Measurements from ENCODE around the gene TOMM70.

TOMM70 gene

GRCh38 chr3:100325827-100326226 lies 75.1 kb downstream of the TOMM70 start:
- H3K4me3 ChIP-seq (ENCODE audit: low read length), result no peak overlapping the region
- no peak overlapping the region for H2AFZ ChIP-seq (ENCODE audit: low read length)
- H3F3A ChIP-seq (ENCODE audit: insufficient read depth, low read length), result no peaks in the 10 kb centered on the region

GRCh38 chr3:100324044-100324443 lies 76.8 kb downstream of the TOMM70 start:
- no peaks in the 10 kb centered on the region for H3F3A ChIP-seq (ENCODE audit: insufficient read depth, low read length)
- no peaks in the 10 kb centered on the region for H3K9me3 ChIP-seq (replicated peaks; ENCODE audit: insufficient read depth, low read length)
- no peak overlapping the region for H3K4me3 ChIP-seq (ENCODE audit: low read length)
- TF ChIP-seq CTCF (IDR thresholded peaks at IDR 0.05; ENCODE audit: low read length) (no peak), EZH2 (optimal IDR thresholded peaks at IDR 0.05; ENCODE audit: low read depth, low read length) (no peak), EZH2phosphoT487 (IDR thresholded peaks at IDR 0.05; ENCODE audit: low read length) (no peak)
- H3K27ac ChIP-seq (ENCODE audit: low read length), result no peak overlapping the region
- H2AFZ ChIP-seq (ENCODE audit: low read length), result no peak overlapping the region
- H3K36me3 ChIP-seq (replicated peaks; ENCODE audit: insufficient read depth, low read length), result no peaks in the 10 kb centered on the region
- H3K9me2 ChIP-seq (replicated peaks; ENCODE audit: insufficient read depth, low read length), result no peaks in the 10 kb centered on the region
- no peaks in the 10 kb centered on the region for H4K20me1 ChIP-seq (ENCODE audit: insufficient read depth, low read length)
- no peak for DNase-seq
- H3K79me2 ChIP-seq (ENCODE audit: low read length), result no peaks in the 10 kb centered on the region
- H3K4me2 ChIP-seq (ENCODE audit: low read depth, low read length), result no peak overlapping the region
- no peaks in the 10 kb centered on the region for H3K27me3 ChIP-seq (replicated peaks; ENCODE audit: insufficient read depth, low read length)
- no peak overlapping the region for H3K9ac ChIP-seq (ENCODE audit: low read length)
- H3K4me1 ChIP-seq (ENCODE audit: low read length), result no peaks in the 10 kb centered on the region

More at GRCh38 chr3:100325827-100326226, 75.1 kb downstream of the TOMM70 start:
- no peaks in the 10 kb centered on the region for H4K20me1 ChIP-seq (ENCODE audit: insufficient read depth, low read length)
- H3K27me3 ChIP-seq (replicated peaks; ENCODE audit: insufficient read depth, low read length), result no peaks in the 10 kb centered on the region
- H3K9me3 ChIP-seq (replicated peaks; ENCODE audit: insufficient read depth, low read length), result no peaks in the 10 kb centered on the region
- H3K9ac ChIP-seq (ENCODE audit: low read length), result no peak overlapping the region
- H3K9me2 ChIP-seq (replicated peaks; ENCODE audit: insufficient read depth, low read length), result no peaks in the 10 kb centered on the region
- H3K36me3 ChIP-seq (replicated peaks; ENCODE audit: insufficient read depth, low read length), result no peaks in the 10 kb centered on the region
- H3K4me2 ChIP-seq (ENCODE audit: low read depth, low read length), result no peak overlapping the region
- DNase-seq, result no peak
- no peaks in the 10 kb centered on the region for H3K4me1 ChIP-seq (ENCODE audit: low read length)
- H3K79me2 ChIP-seq (ENCODE audit: low read length), result no peaks in the 10 kb centered on the region
- no peak for TF ChIP-seq CTCF (IDR thresholded peaks at IDR 0.05; ENCODE audit: low read length)
- TF ChIP-seq EZH2phosphoT487 (IDR thresholded peaks at IDR 0.05; ENCODE audit: low read length), result no peak
- TF ChIP-seq EZH2 (optimal IDR thresholded peaks at IDR 0.05; ENCODE audit: low read depth, low read length), result no peak
- no peak overlapping the region for H3K27ac ChIP-seq (ENCODE audit: low read length)

- TF ChIP-seq EZH2 (optimal IDR thresholded peaks at IDR 0.05; ENCODE audit: low read depth, low read length) (no peak), EZH2phosphoT487 (IDR thresholded peaks at IDR 0.05; ENCODE audit: low read length) (no peak), CTCF (IDR thresholded peaks at IDR 0.05; ENCODE audit: low read length) (no peak)
- no peaks in the 10 kb centered on the region for H3K27me3 ChIP-seq (replicated peaks; ENCODE audit: insufficient read depth, low read length)
- H3K4me3 ChIP-seq (ENCODE audit: low read length), result no peak overlapping the region
- peaks cover 7% of the 10 kb centered on the region; the same call in 1 of the 2 replicates for H3K4me1 ChIP-seq (ENCODE audit: low read length)
- no peaks in the 10 kb centered on the region for H3K9me3 ChIP-seq (replicated peaks; ENCODE audit: insufficient read depth, low read length)
- H3F3A ChIP-seq (ENCODE audit: insufficient read depth, low read length), result no peaks in the 10 kb centered on the region
- H4K20me1 ChIP-seq (ENCODE audit: insufficient read depth, low read length), result no peaks in the 10 kb centered on the region
- no peaks in the 10 kb centered on the region for H3K79me2 ChIP-seq (ENCODE audit: low read length)
- H3K36me3 ChIP-seq (replicated peaks; ENCODE audit: insufficient read depth, low read length), result no peaks in the 10 kb centered on the region
- DNase-seq, result no peak
- H3K4me2 ChIP-seq (ENCODE audit: low read depth, low read length), result no peak overlapping the region
- H2AFZ ChIP-seq (ENCODE audit: low read length), result no peak overlapping the region
- H3K9ac ChIP-seq (ENCODE audit: low read length), result no peak overlapping the region
- H3K9me2 ChIP-seq (replicated peaks; ENCODE audit: insufficient read depth, low read length), result no peaks in the 10 kb centered on the region
- no peak overlapping the region for H3K27ac ChIP-seq (ENCODE audit: low read length)
These were observed 80.9 kb downstream of the TOMM70 start for GRCh38 chr3:100319951-100320350.
